Panc1 (cell line): ENCODE results near the gene USP37. TPM values are rescaled to one million over a fixed set of nuclear protein-coding genes. Genes with fewer than 3 reads are reported as not detected.

ENCODE experiments used
- ATAC-seq: fragments of 200-7000 bp; cut with Tn5 transposase; 2 replicates; pipeline ENCODE4 v1.9.1; 2020; ENCODE audit warnings: mild to moderate bottlenecking, moderate library complexity
- BruUV-seq: library from RNA; stranded (reverse); fragments of 400-500 nt; replicated peaks from 2 replicates; lab custom pipeline; 2021; lab: Mats Ljungman, UMichigan
- CTCF ChIA-PET: fragments of 300-600 bp; sonication (Branson Sonifier 250); formaldehyde crosslinking; loops from one replicate; lab custom pipeline; 2022; ENCODE audit warnings: antibody characterized with exemption; lab: Charles Lee
- POLR2A ChIA-PET: fragments of 300-600 bp; sonication (Branson Sonifier 250); formaldehyde crosslinking; loops from one replicate; lab custom pipeline; 2022; ENCODE audit warnings: antibody characterized with exemption; lab: Charles Lee
- DNase-seq: peaks from one replicate; pipeline ENCODE4 v3.0.0-alpha.2; 2010; ENCODE audit warnings: low read depth, low spot score
- H3K27ac ChIP-seq: 2 replicates; pipeline ENCODE4 v1.5.1; 2011; ENCODE audit warnings: mild to moderate bottlenecking, low read length, inconsistent platforms
- H3K27me3 ChIP-seq: fragments of 200-500 bp; sonication (Bioruptor generic); 2 replicates; pipeline ENCODE4 v1.6.0; 2014; ENCODE audit warnings: low read length, inconsistent platforms; ENCODE audit not compliant: control insufficient read depth, insufficient read depth
- H3K36me3 ChIP-seq: fragments of 200-500 bp; sonication (Bioruptor generic); 2 replicates; pipeline ENCODE4 v1.5.1; 2014; ENCODE audit warnings: inconsistent platforms, mild to moderate bottlenecking, low read length, moderate library complexity; ENCODE audit not compliant: control insufficient read depth, insufficient read depth
- H3K4me1 ChIP-seq: 2 replicates; pipeline ENCODE4 v1.5.1; 2011; ENCODE audit warnings: inconsistent platforms, mild to moderate bottlenecking, low read length, moderate library complexity; ENCODE audit not compliant: control insufficient read depth, insufficient read depth
- H3K4me3 ChIP-seq, 2 experiments: 2 replicates each; pipeline ENCODE4 v1.5.1; 2011 to 2012; ENCODE audit warnings: low read depth in 2 of 2, low read length in 2 of 2, mild to moderate bottlenecking in 2 of 2, inconsistent platforms in 1 of 2, moderate library complexity in 1 of 2
- H3K9me3 ChIP-seq: fragments of 200-500 bp; sonication (Bioruptor generic); 2 replicates; pipeline ENCODE4 v1.5.1; 2014; ENCODE audit warnings: low read depth, mild to moderate bottlenecking, inconsistent platforms, low read length, moderate library complexity; ENCODE audit not compliant: control insufficient read depth, insufficient read depth
- CTCF ChIP-seq: fragments of 450-650 bp; IDR thresholded peaks from 2 replicates; pipeline ENCODE4 v1.5.1; 2017; ENCODE audit warnings: mild to moderate bottlenecking
- POLR2AphosphoS5 ChIP-seq: IDR thresholded peaks from 2 replicates; pipeline ENCODE4 v1.6.1; 2012; ENCODE audit warnings: mild to moderate bottlenecking, low read depth, low read length, moderate library complexity
- REST ChIP-seq, 2 experiments: IDR thresholded peaks; 2 replicates each; pipeline ENCODE4 v1.6.1; 2011 to 2012; ENCODE audit warnings: low read depth in 2 of 2, control low read depth in 1 of 2, low read length in 1 of 2, mild to moderate bottlenecking in 1 of 2, moderate library complexity in 1 of 2; ENCODE audit not compliant: insufficient read depth in 1 of 2
- SIN3A ChIP-seq: IDR thresholded peaks from 2 replicates; pipeline ENCODE4 v1.6.1; 2012; ENCODE audit warnings: low read depth, mild to moderate bottlenecking, low read length, moderate library complexity, borderline replicate concordance; ENCODE audit not compliant: insufficient read depth
- TCF7L2 ChIP-seq: IDR thresholded peaks from 2 replicates; pipeline ENCODE4 v1.6.1; 2011; ENCODE audit warnings: mild to moderate bottlenecking, low read depth, low read length, inconsistent platforms
- in situ Hi-C: cut with HindIII; loops from 2 replicates; pipeline ENCODE4 v1.10.0; 2016; ENCODE audit warnings: low sequenced_read_pairs, low pct_unique_long_range_greater_than_20kb
- intact Hi-C: fragments of 100-400 bp; cut with micrococcal nuclease; formaldehyde crosslinking; loops from one replicate; pipeline ENCODE4 v1.10.0; 2022; ENCODE audit not compliant: unreplicated experiment
- total RNA-seq: library from RNA; stranded (reverse); gene quantifications from one replicate; pipeline ENCODE4 v1.2.1, GENCODE V29; 2021; ENCODE audit not compliant: unreplicated experiment

The USP37 gene
- total RNA-seq, 1 experiment from 2014 or later: 19.2 TPM

GRCh38 chr2:218436992-218437391 is 131.2 kb downstream of the USP37 start:
- H3K9me3 ChIP-seq: no peaks in the 10 kb centered on the region
- no peaks in the 10 kb centered on the region for H3K4me1 ChIP-seq
- intact Hi-C loops: no loop called here
- ATAC-seq: no peak
- BruUV-seq: no TSS peak
- no peak for TF ChIP-seq CTCF
- no peak for TF ChIP-seq SIN3A
- no peak for TF ChIP-seq POLR2AphosphoS5
- no peak for TF ChIP-seq TCF7L2
- no peak for TF ChIP-seq REST (IDR thresholded peaks at IDR 0.05; ENCODE audit: insufficient read depth in 1 of 2, low read depth in 2 of 2, low read length in 1 of 2)
- ChIA-PET POLR2A (no interaction called here), CTCF (no interaction called here)
- no peaks in the 10 kb centered on the region for H3K36me3 ChIP-seq
- in situ Hi-C loops: no loop called here
- H3K4me3 ChIP-seq: no peak overlapping the region
- H3K27ac ChIP-seq: no peak overlapping the region
- no peaks in the 10 kb centered on the region for H3K27me3 ChIP-seq
- no peak for DNase-seq

GRCh38 chr2:218435003-218435982 is 132.9 kb downstream of the USP37 start:
- in situ Hi-C loops: no loop called here
- no TSS peak for BruUV-seq
- Histone ChIP-seq H3K27ac (no peak overlapping the region), H3K4me3 (no peak overlapping the region), H3K27me3 (no peaks in the 10 kb centered on the region), H3K9me3 (no peaks in the 10 kb centered on the region), H3K4me1 (no peaks in the 10 kb centered on the region), H3K36me3 (no peaks in the 10 kb centered on the region)
- POLR2A ChIA-PET: no interaction called here
- DNase-seq (no peak), ATAC-seq (no peak)
- CTCF ChIA-PET: no interaction called here
- intact Hi-C loops: no loop called here
- TF ChIP-seq TCF7L2: no peak
- TF ChIP-seq POLR2AphosphoS5: no peak

GRCh38 chr2:218434456-218434855 is 133.7 kb downstream of the USP37 start:
- Histone ChIP-seq H3K27ac (no peak overlapping the region), H3K36me3 (no peaks in the 10 kb centered on the region), H3K27me3 (no peaks in the 10 kb centered on the region), H3K4me1 (no peaks in the 10 kb centered on the region), H3K9me3 (no peaks in the 10 kb centered on the region), H3K4me3 (no peak overlapping the region)
- ChIA-PET POLR2A (no interaction called here), CTCF (no interaction called here)
- DNase-seq (no peak), ATAC-seq (no peak)
- in situ Hi-C loops: no loop called here
- intact Hi-C loops: no loop called here
- no peak for TF ChIP-seq TCF7L2
- no peak for TF ChIP-seq POLR2AphosphoS5
- no peak for TF ChIP-seq REST (IDR thresholded peaks at IDR 0.05; ENCODE audit: insufficient read depth in 1 of 2, low read depth in 2 of 2, low read length in 1 of 2)
- no peak for TF ChIP-seq SIN3A
- TF ChIP-seq CTCF: no peak
- no TSS peak for BruUV-seq
